AG10803 (cell line): ENCODE results near the gene BLOC1S5.

ENCODE experiments used
- DNase-seq: peaks from one replicate; pipeline ENCODE4 v3.0.0; 2010; ENCODE audit warnings: low read depth
- H3K4me3 ChIP-seq: 2 replicates; pipeline ENCODE4 v1.5.1; 2011; ENCODE audit warnings: mild to moderate bottlenecking, low read length, control low read depth
- TF ChIP-seq, protein P1 (sequence below): conservative IDR thresholded peaks from 2 replicates; pipeline ENCODE4 v1.5.1; 2011; ENCODE audit warnings: mild to moderate bottlenecking, low read length, control low read depth, inconsistent platforms

The BLOC1S5 gene

GRCh38 chr6:8006208-8006607, 58.0 kb downstream of the BLOC1S5 start:
- peak; percentile 60 for DNase-seq
- TF ChIP-seq, protein P1, sequence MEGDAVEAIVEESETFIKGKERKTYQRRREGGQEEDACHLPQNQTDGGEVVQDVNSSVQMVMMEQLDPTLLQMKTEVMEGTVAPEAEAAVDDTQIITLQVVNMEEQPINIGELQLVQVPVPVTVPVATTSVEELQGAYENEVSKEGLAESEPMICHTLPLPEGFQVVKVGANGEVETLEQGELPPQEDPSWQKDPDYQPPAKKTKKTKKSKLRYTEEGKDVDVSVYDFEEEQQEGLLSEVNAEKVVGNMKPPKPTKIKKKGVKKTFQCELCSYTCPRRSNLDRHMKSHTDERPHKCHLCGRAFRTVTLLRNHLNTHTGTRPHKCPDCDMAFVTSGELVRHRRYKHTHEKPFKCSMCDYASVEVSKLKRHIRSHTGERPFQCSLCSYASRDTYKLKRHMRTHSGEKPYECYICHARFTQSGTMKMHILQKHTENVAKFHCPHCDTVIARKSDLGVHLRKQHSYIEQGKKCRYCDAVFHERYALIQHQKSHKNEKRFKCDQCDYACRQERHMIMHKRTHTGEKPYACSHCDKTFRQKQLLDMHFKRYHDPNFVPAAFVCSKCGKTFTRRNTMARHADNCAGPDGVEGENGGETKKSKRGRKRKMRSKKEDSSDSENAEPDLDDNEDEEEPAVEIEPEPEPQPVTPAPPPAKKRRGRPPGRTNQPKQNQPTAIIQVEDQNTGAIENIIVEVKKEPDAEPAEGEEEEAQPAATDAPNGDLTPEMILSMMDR, result peak; percentile 71
- no peak overlapping the region for H3K4me3 ChIP-seq

- DNase-seq, result no peak
- TF ChIP-seq, protein P1, result no peak
Observed at GRCh38 chr6:8005136-8005535, 59.1 kb downstream of the BLOC1S5 start.

GRCh38 chr6:8000636-8001035, 63.6 kb downstream of the BLOC1S5 start:
- TF ChIP-seq, protein P1, result no peak
- peak; percentile 21 for DNase-seq
- H3K4me3 ChIP-seq, result no peak overlapping the region

More at GRCh38 chr6:8005136-8005535, 59.1 kb downstream of the BLOC1S5 start:
- no peak overlapping the region for H3K4me3 ChIP-seq

- TF ChIP-seq, protein P1, result no peak
- H3K4me3 ChIP-seq, result no peak overlapping the region
- no peak for DNase-seq
Observed at GRCh38 chr6:8000188-8000596, 64.0 kb downstream of the BLOC1S5 start.

DNA sequence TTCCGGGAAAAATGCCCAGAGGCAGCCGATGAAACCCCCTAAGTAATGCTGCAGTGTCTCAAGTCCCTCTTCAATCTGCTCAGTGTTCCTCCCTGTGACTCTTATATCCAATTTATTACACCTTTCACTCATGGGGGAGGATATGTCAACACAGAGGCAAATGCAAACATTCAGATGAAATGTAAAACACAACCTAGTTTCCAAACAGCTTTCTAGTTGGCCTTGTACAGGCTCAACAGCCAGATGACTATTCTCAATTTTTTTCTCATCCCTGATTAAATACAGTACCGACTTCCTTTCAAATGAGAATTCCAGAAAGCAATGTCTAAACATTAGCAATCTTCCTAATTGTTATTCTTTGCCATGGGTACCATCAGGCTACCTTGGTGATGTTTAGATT, 65.0 kb downstream of the BLOC1S5 start:
- no peak for DNase-seq
- TF ChIP-seq, protein P1, result no peak
- no peak overlapping the region for H3K4me3 ChIP-seq

DNA sequence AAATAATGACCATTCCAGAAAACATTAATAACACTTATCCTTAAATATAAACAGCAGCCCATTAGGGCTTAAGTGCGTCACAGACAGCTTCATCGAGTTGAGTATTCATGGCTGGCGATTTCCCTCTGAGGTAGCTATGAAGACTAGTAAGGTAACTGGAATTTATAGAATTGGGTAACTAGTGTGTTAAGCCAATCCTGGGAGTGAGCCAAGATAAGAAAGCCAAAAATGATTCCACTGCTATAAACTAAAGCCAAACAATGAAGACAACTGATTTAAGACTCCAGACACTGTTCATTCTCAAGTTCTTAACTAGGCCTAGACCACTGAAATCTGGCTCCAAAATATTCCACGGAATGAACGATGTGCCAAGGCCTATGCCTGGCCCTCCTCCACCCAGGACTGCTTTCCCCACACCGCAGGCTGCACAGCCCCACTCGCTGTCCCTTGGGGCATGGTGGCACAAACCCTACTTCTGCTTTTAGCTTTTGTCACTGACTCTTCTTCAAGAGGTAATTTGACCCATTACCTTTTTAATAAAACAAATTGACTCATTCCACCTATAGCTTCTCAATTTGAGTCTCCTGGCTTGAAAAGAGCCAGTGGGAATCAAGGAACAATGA, 66.0 kb downstream of the BLOC1S5 start:
- TF ChIP-seq, protein P1, result no peak
- H3K4me3 ChIP-seq, result no peak overlapping the region
- DNase-seq, result peak; percentile 74

DNA sequence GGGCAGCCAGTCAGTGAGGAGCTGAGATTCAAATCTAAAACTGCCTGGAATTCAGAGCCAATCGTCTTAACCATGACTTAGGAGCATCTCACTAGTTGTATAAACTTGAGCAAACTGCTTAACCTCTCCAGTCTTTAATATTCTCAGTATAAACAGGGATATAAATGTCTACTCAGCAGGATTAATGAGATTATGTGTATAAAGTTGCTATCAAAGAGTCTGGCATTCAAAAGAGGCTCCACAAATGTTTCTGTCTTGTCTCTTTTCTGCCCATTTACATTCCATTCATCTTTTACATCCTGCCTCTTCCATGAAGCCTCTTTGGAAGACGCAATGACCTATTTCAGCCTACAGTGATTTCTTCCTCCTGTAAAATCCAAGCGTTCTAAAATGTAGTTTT, 66.9 kb downstream of the BLOC1S5 start:
- TF ChIP-seq, protein P1, result no peak
- DNase-seq, result no peak
- H3K4me3 ChIP-seq, result no peak overlapping the region
